Breast epithelium (tissue), 3 donors: Measurements from ENCODE around the gene ATG5.

Experiments used
- POLR2A ChIP-seq: fragments of 450-650 bp; IDR thresholded peaks from one replicate; pipeline ENCODE4 v1.6.1; 2016; ENCODE audit warnings: antibody characterized with exemption, mild to moderate bottlenecking, moderate library complexity
- POLR2AphosphoS5 ChIP-seq, 3 donors: sonication (generic); formaldehyde crosslinking; IDR thresholded peaks; one replicate each; pipeline ENCODE4 v1.6.1; 2017; ENCODE audit warnings: antibody characterized with exemption in 3 of 3
- TF ChIP-seq, protein P1 (sequence below), 3 donors: fragments of 450-650 bp; IDR thresholded peaks; one replicate each; pipeline ENCODE4 v1.5.1; 2016 to 2017; ENCODE audit warnings: antibody characterized with exemption in 3 of 3, mild to moderate bottlenecking in 3 of 3, moderate library complexity in 3 of 3

DNA sequence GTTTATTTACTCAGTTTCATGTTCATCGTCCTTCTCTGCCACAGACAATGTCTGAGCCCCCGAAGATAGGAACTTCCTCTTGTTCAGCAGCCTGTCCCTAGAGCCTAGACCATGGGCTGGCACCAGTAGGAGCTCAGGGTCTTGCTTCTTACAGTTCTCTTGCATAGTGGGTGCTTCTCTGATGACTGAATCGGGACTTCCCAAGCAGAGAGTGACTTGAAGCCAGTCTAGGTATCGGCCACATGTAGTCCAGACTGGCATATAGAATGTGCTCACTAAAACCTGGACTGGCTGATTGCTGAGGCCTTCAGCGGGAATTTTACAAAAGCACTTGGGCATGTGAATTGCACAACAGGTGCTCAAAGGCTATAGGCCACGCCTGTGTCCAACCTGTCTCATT is 187.4 kb downstream of the ATG5 start:
- TF ChIP-seq, protein P1, sequence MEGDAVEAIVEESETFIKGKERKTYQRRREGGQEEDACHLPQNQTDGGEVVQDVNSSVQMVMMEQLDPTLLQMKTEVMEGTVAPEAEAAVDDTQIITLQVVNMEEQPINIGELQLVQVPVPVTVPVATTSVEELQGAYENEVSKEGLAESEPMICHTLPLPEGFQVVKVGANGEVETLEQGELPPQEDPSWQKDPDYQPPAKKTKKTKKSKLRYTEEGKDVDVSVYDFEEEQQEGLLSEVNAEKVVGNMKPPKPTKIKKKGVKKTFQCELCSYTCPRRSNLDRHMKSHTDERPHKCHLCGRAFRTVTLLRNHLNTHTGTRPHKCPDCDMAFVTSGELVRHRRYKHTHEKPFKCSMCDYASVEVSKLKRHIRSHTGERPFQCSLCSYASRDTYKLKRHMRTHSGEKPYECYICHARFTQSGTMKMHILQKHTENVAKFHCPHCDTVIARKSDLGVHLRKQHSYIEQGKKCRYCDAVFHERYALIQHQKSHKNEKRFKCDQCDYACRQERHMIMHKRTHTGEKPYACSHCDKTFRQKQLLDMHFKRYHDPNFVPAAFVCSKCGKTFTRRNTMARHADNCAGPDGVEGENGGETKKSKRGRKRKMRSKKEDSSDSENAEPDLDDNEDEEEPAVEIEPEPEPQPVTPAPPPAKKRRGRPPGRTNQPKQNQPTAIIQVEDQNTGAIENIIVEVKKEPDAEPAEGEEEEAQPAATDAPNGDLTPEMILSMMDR (IDR thresholded peaks at IDR 0.05), result no peak
- TF ChIP-seq POLR2AphosphoS5 (IDR thresholded peaks at IDR 0.05) (no peak), POLR2A (no peak)
